Prostate gland (tissue), 2 donors: ENCODE data around the gene ESR1.

Experiments used
- POLR2AphosphoS5 ChIP-seq: sonication (generic); formaldehyde crosslinking; IDR thresholded peaks from one replicate; pipeline ENCODE4 v1.6.1; 2017; ENCODE audit warnings: antibody characterized with exemption
- TF ChIP-seq, protein P1 (sequence below), 4 experiments: fragments of 200-600 bp in 2 of 4; fragments of 450-650 bp in 2 of 4; sonication (generic) in 2 of 4; IDR thresholded peaks; 1 replicate in 3 of 4; 2 replicates in 1 of 4; pipeline ENCODE4 v1.5.1; 2016 to 2019; ENCODE audit warnings: antibody characterized with exemption in 4 of 4, mild to moderate bottlenecking in 2 of 4, moderate library complexity in 2 of 4

DNA sequence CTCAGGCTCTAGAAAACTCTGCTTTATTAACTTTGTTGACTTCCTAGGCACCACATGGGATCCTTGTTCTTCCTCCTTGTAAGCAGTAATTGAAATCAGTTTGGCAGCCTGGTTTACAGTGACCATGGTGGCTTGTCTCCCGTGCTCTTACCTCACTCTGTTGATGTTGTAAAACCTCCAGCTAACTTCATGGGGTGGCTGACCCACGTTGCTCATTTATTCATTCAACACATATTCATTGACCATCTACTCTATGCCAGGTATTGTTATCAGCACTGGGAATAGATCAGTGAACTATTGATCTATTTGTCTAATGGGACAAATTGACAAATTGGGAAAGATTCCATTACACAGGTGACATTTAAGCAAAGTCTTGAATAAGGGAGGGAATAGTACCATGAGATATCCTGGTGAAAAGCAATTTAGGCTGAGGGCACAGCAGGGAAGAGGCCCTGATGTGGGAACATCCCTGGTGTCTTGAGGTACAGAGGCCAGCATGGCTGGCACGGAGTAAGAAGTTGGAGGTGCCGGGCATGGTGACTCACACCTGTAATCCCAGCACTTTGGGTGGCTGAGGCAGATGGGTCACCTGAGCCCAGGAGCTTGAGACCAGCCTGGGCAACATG, 19.1 kb downstream of the ESR1 start:
- no peak for TF ChIP-seq POLR2AphosphoS5
- TF ChIP-seq, protein P1, sequence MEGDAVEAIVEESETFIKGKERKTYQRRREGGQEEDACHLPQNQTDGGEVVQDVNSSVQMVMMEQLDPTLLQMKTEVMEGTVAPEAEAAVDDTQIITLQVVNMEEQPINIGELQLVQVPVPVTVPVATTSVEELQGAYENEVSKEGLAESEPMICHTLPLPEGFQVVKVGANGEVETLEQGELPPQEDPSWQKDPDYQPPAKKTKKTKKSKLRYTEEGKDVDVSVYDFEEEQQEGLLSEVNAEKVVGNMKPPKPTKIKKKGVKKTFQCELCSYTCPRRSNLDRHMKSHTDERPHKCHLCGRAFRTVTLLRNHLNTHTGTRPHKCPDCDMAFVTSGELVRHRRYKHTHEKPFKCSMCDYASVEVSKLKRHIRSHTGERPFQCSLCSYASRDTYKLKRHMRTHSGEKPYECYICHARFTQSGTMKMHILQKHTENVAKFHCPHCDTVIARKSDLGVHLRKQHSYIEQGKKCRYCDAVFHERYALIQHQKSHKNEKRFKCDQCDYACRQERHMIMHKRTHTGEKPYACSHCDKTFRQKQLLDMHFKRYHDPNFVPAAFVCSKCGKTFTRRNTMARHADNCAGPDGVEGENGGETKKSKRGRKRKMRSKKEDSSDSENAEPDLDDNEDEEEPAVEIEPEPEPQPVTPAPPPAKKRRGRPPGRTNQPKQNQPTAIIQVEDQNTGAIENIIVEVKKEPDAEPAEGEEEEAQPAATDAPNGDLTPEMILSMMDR (IDR thresholded peaks at IDR 0.05), result no peak
